ENCODE results near the gene AVL9. TPM values are rescaled to one million over a fixed set of nuclear protein-coding genes. Genes with fewer than 3 reads are reported as not detected.

AVL9 gene
- total and polyA plus RNA-seq, 9 of the 15 experiments (the other 6 are each of a cell fraction or from before 2014, with no cell fraction given) = 6.4 to 66.2 (median 30.1) TPM

DNA sequence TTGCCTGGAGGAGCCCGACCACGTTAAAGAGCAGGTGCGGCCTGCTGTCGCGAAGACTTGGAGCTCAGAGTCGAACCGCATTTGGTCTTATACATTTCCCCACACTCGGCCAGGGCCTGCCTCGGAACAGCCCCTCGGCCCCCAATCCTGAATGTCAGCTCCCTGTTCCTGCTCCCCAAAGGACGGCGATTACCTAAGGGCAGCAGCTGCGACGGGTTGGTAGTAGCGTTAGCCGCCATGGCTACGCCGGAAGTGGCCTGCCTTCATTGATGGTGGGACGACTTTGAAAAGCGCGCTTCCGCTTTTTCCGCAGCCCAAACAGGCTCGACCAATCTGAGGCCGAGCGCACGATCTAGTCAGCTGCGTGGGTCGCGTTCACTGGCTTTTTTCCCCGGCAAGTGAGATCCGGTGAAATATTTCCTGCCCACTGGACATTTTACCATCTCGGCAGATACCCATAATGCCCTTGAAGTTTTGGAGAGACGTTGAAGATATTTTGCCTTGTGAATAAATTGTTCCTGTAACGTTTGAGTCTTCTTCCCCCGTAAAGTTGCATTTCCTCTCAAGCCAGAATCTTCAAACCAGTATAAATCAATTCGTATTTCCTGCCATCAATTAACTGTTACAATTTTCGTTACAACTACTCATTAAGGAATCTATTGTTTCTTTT is 5.0 kb upstream of the AVL9 start, which contains the start of gene LSM5 (continued):
- TF ChIP-seq, protein P1, sequence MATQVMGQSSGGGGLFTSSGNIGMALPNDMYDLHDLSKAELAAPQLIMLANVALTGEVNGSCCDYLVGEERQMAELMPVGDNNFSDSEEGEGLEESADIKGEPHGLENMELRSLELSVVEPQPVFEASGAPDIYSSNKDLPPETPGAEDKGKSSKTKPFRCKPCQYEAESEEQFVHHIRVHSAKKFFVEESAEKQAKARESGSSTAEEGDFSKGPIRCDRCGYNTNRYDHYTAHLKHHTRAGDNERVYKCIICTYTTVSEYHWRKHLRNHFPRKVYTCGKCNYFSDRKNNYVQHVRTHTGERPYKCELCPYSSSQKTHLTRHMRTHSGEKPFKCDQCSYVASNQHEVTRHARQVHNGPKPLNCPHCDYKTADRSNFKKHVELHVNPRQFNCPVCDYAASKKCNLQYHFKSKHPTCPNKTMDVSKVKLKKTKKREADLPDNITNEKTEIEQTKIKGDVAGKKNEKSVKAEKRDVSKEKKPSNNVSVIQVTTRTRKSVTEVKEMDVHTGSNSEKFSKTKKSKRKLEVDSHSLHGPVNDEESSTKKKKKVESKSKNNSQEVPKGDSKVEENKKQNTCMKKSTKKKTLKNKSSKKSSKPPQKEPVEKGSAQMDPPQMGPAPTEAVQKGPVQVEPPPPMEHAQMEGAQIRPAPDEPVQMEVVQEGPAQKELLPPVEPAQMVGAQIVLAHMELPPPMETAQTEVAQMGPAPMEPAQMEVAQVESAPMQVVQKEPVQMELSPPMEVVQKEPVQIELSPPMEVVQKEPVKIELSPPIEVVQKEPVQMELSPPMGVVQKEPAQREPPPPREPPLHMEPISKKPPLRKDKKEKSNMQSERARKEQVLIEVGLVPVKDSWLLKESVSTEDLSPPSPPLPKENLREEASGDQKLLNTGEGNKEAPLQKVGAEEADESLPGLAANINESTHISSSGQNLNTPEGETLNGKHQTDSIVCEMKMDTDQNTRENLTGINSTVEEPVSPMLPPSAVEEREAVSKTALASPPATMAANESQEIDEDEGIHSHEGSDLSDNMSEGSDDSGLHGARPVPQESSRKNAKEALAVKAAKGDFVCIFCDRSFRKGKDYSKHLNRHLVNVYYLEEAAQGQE (IDR thresholded peaks at IDR 0.05; ENCODE audit: borderline replicate concordance) = peak; percentile 96
- TF ChIP-seq, protein P1 (CRISPR knock-in tag; IDR thresholded peaks at IDR 0.05; ENCODE audit: low read depth) = no peak
- TF ChIP-seq TAF1 (IDR thresholded peaks at IDR 0.05; ENCODE audit: control insufficient read depth, extremely low read depth, insufficient read depth, low read length, severe bottlenecking) = peak; percentile 90
- TF ChIP-seq NCOA1 (IDR thresholded peaks at IDR 0.05; ENCODE audit: low read depth) = peak; percentile 96
- TF ChIP-seq, protein P2, sequence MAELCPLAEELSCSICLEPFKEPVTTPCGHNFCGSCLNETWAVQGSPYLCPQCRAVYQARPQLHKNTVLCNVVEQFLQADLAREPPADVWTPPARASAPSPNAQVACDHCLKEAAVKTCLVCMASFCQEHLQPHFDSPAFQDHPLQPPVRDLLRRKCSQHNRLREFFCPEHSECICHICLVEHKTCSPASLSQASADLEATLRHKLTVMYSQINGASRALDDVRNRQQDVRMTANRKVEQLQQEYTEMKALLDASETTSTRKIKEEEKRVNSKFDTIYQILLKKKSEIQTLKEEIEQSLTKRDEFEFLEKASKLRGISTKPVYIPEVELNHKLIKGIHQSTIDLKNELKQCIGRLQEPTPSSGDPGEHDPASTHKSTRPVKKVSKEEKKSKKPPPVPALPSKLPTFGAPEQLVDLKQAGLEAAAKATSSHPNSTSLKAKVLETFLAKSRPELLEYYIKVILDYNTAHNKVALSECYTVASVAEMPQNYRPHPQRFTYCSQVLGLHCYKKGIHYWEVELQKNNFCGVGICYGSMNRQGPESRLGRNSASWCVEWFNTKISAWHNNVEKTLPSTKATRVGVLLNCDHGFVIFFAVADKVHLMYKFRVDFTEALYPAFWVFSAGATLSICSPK (IDR thresholded peaks at IDR 0.05; ENCODE audit: borderline replicate concordance) = peak; percentile 100
- peak; percentile 39; the same call in 1 of the 2 replicates for TF ChIP-seq SMAD4 (CRISPR knock-in tag; conservative IDR thresholded peaks at IDR 0.05)
- TF ChIP-seq, protein P3, sequence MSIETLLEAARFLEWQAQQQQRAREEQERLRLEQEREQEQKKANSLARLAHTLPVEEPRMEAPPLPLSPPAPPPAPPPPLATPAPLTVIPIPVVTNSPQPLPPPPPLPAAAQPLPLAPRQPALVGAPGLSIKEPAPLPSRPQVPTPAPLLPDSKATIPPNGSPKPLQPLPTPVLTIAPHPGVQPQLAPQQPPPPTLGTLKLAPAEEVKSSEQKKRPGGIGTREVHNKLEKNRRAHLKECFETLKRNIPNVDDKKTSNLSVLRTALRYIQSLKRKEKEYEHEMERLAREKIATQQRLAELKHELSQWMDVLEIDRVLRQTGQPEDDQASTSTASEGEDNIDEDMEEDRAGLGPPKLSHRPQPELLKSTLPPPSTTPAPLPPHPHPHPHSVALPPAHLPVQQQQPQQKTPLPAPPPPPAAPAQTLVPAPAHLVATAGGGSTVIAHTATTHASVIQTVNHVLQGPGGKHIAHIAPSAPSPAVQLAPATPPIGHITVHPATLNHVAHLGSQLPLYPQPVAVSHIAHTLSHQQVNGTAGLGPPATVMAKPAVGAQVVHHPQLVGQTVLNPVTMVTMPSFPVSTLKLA (conservative IDR thresholded peaks at IDR 0.05) = peak; percentile 67 to 90
- no peak for TF ChIP-seq STAG1 (CRISPR knock-in tag; IDR thresholded peaks at IDR 0.05; ENCODE audit: borderline replicate concordance)
- TF ChIP-seq, protein P4, sequence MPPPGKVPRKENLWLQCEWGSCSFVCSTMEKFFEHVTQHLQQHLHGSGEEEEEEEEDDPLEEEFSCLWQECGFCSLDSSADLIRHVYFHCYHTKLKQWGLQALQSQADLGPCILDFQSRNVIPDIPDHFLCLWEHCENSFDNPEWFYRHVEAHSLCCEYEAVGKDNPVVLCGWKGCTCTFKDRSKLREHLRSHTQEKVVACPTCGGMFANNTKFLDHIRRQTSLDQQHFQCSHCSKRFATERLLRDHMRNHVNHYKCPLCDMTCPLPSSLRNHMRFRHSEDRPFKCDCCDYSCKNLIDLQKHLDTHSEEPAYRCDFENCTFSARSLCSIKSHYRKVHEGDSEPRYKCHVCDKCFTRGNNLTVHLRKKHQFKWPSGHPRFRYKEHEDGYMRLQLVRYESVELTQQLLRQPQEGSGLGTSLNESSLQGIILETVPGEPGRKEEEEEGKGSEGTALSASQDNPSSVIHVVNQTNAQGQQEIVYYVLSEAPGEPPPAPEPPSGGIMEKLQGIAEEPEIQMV (tag; conservative IDR thresholded peaks at IDR 0.05; ENCODE audit: low read depth) = no peak
- TF ChIP-seq POLR2AphosphoS2 (IDR thresholded peaks at IDR 0.05; ENCODE audit: low read length) = peak; percentile 78; the same call in 1 of the 2 replicates
- TF ChIP-seq MYC (IDR thresholded peaks at IDR 0.05; ENCODE audit: low read depth, low read length) = peak; percentile 64
- no peak for TF ChIP-seq MYC (CRISPR knock-in tag; IDR thresholded peaks at IDR 0.05; ENCODE audit: borderline replicate concordance, low read depth)
- peak; percentile 47 for TF ChIP-seq NFIC (IDR thresholded peaks at IDR 0.05)

Measured in K562 (cell line).